NOMO-1 (cell line): ENCODE data around the gene UBALD1.

ENCODE experiments used
- DNase-seq, 2 experiments: peaks; one replicate each; lab custom pipeline; 2025; ENCODE audit not compliant: unreplicated experiment in 2 of 2; lab: John Stamatoyannopoulos, UW

The UBALD1 gene

GRCh38 chr16:4616047-4616811 lies 1.5 kb upstream of the UBALD1 start:
- peak; percentile 100 for DNase-seq

- no peak for DNase-seq
These were observed 827 bp upstream of the UBALD1 start for GRCh38 chr16:4615384-4616046.

GRCh38 chr16:4613636-4614570 lies 785 bp downstream of the UBALD1 start:
- DNase-seq: peak in 1 of 2 experiments; percentile 16

- DNase-seq: peak in 1 of 2 experiments; percentile 12
These were observed 1.6 kb downstream of the UBALD1 start for GRCh38 chr16:4612977-4613635.

- no peak for DNase-seq
These were observed 2.2 kb downstream of the UBALD1 start for GRCh38 chr16:4612474-4612931.

- no peak for DNase-seq
These were observed 3.2 kb downstream of the UBALD1 start for GRCh38 chr16:4611337-4612021.

- no peak for DNase-seq
These were observed 4.4 kb downstream of the UBALD1 start for GRCh38 chr16:4610011-4611005.

- DNase-seq: no peak
These were observed 5.3 kb downstream of the UBALD1 start for GRCh38 chr16:4609200-4610010.

GRCh38 chr16:4608704-4608980 lies 6.0 kb downstream of the UBALD1 start:
- DNase-seq: no peak

- no peak for DNase-seq
These were observed 6.6 kb downstream of the UBALD1 start for GRCh38 chr16:4607841-4608703.

GRCh38 chr16:4606354-4606753 lies 8.3 kb downstream of the UBALD1 start:
- DNase-seq: no peak

GRCh38 chr16:4604401-4604800 lies 10.3 kb downstream of the UBALD1 start:
- DNase-seq: no peak

GRCh38 chr16:4603624-4604170 lies 11.0 kb downstream of the UBALD1 start:
- DNase-seq: no peak

GRCh38 chr16:4602331-4602730 lies 12.4 kb downstream of the UBALD1 start:
- no peak for DNase-seq

- DNase-seq: no peak
These were observed 12.9 kb downstream of the UBALD1 start for GRCh38 chr16:4601864-4602186.

GRCh38 chr16:4601036-4601863 lies 13.4 kb downstream of the UBALD1 start:
- DNase-seq: no peak
